ENCODE measurements around the gene EXOC3L1. TPM values are rescaled to one million over a fixed set of nuclear protein-coding genes. Genes with fewer than 3 reads are reported as not detected.

The EXOC3L1 gene
- total RNA-seq, 4 donors from 2014 or later: 1.2 to 10.9 (median 4.7) TPM

GRCh38 chr16:67141391-67141790 lies 48.5 kb downstream of the EXOC3L1 start:
- H3K9me3 ChIP-seq: no peaks in the 10 kb centered on the region
- H3K4me3 ChIP-seq: no peak overlapping the region
- H3K27me3 ChIP-seq: no peaks in the 10 kb centered on the region
- peaks cover 0 to 97% (median 4%) of the 10 kb centered on the region in 3 donors for H3K36me3 ChIP-seq
- TF ChIP-seq POLR2A (IDR thresholded peaks at IDR 0.05): no peak
- TF ChIP-seq, protein P1, sequence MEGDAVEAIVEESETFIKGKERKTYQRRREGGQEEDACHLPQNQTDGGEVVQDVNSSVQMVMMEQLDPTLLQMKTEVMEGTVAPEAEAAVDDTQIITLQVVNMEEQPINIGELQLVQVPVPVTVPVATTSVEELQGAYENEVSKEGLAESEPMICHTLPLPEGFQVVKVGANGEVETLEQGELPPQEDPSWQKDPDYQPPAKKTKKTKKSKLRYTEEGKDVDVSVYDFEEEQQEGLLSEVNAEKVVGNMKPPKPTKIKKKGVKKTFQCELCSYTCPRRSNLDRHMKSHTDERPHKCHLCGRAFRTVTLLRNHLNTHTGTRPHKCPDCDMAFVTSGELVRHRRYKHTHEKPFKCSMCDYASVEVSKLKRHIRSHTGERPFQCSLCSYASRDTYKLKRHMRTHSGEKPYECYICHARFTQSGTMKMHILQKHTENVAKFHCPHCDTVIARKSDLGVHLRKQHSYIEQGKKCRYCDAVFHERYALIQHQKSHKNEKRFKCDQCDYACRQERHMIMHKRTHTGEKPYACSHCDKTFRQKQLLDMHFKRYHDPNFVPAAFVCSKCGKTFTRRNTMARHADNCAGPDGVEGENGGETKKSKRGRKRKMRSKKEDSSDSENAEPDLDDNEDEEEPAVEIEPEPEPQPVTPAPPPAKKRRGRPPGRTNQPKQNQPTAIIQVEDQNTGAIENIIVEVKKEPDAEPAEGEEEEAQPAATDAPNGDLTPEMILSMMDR (IDR thresholded peaks at IDR 0.05): no peak
- H3K27ac ChIP-seq: no peak overlapping the region
- no peak for DNase-seq
- H3K4me1 ChIP-seq: no peaks in the 10 kb centered on the region

GRCh38 chr16:67137605-67138004 lies 52.3 kb downstream of the EXOC3L1 start:
- Histone ChIP-seq H3K36me3 (peaks cover 0 to 97% (median 0%) of the 10 kb centered on the region in 3 donors), H3K27me3 (no peaks in the 10 kb centered on the region), H3K4me1 (no peaks in the 10 kb centered on the region), H3K4me3 (no peak overlapping the region), H3K9me3 (no peaks in the 10 kb centered on the region), H3K27ac (no peak overlapping the region)
- TF ChIP-seq POLR2A (IDR thresholded peaks at IDR 0.05): no peak
- TF ChIP-seq, protein P1 (IDR thresholded peaks at IDR 0.05): no peak
- no peak for DNase-seq

Small RNA genes lying within 50 kb of the gene (small RNA-seq; reads per million reads assigned to genes)
- gene MIR328: 2.4 to 4.1 reads per million in 2 donors

Other genes starting within 250 kb of the EXOC3L1 start
- gene CES3, start 228.9 kb downstream of the EXOC3L1 start, total RNA-seq: 100 to 1,000 TPM in 3 of 4 donors, 10 to 100 TPM in 1; 28.9 to 227 (median 161) TPM
- gene CES4A, start 201.5 kb downstream of the EXOC3L1 start, total RNA-seq: 10 to 100 TPM; 13.7 to 26.5 (median 17.9) TPM
- 10 to 100 TPM; 14.0 to 30.5 (median 26.6) TPM for gene CBFB, start 161.0 kb downstream of the EXOC3L1 start, total RNA-seq
- 10 to 100 TPM; 11.4 to 30.6 (median 20.4) TPM for gene PHAF1, start 80.2 kb downstream of the EXOC3L1 start, total RNA-seq
- 1 to 10 TPM; 2.5 to 4.0 (median 3.5) TPM for gene B3GNT9, start 39.1 kb downstream of the EXOC3L1 start, total RNA-seq
- 10 to 100 TPM; 23.5 to 52.0 (median 32.0) TPM for gene TRADD, start 30.2 kb downstream of the EXOC3L1 start, total RNA-seq
- 10 to 100 TPM; 19.6 to 57.1 (median 35.1) TPM for gene FBXL8, start 30.2 kb downstream of the EXOC3L1 start, total RNA-seq
- 100 to 1,000 TPM in 1 of 4 donors, 10 to 100 TPM in 3; 15.6 to 140 (median 69.8) TPM for gene HSF4, start 25.4 kb downstream of the EXOC3L1 start, total RNA-seq
- 10 to 100 TPM; 24.4 to 65.2 (median 34.1) TPM for gene NOL3, start 19.6 kb downstream of the EXOC3L1 start, total RNA-seq
- 10 to 100 TPM; 20.8 to 57.8 (median 42.3) TPM for gene MATCAP1, start 6.2 kb downstream of the EXOC3L1 start, total RNA-seq
- 100 to 1,000 TPM; 122 to 182 (median 144) TPM for gene E2F4, start 2.0 kb upstream of the EXOC3L1 start, total RNA-seq
- gene ELMO3, start 9.0 kb upstream of the EXOC3L1 start, total RNA-seq: 100 to 1,000 TPM in 1 of 4 donors, 10 to 100 TPM in 3; 25.6 to 119 (median 82.2) TPM
- gene TMEM208, start 37.0 kb upstream of the EXOC3L1 start, total RNA-seq: 10 to 100 TPM; 23.9 to 40.3 (median 33.3) TPM
- 10 to 100 TPM; 13.3 to 64.4 (median 38.8) TPM for gene FHOD1, start 57.3 kb upstream of the EXOC3L1 start, total RNA-seq
- 1 to 10 TPM; 1.2 to 2.2 (median 1.8) TPM for gene SLC9A5, start 58.8 kb upstream of the EXOC3L1 start, total RNA-seq
- gene PLEKHG4, start 89.4 kb upstream of the EXOC3L1 start, total RNA-seq: 10 to 100 TPM; 12.3 to 16.5 (median 14.0) TPM
- gene KCTD19, start 136.6 kb upstream of the EXOC3L1 start, total RNA-seq: not detected
- gene LRRC36, start 136.7 kb upstream of the EXOC3L1 start, total RNA-seq: 1 to 10 TPM in 1 of 4 donors, not detected in 3; 5.1 TPM
- 10 to 100 TPM in 2 of 4 donors, 1 to 10 TPM in 2; 6.6 to 33.3 (median 16.6) TPM for gene TPPP3, start 203.4 kb upstream of the EXOC3L1 start, total RNA-seq
- gene ZDHHC1, start 226.3 kb upstream of the EXOC3L1 start, total RNA-seq: 10 to 100 TPM in 1 of 4 donors, 1 to 10 TPM in 3; 3.5 to 14.5 (median 6.3) TPM
- 100 to 1,000 TPM; 116 to 688 (median 499) TPM for gene HSD11B2, start 241.0 kb upstream of the EXOC3L1 start, total RNA-seq